ENCODE data around the gene SEMG1. TPM values are rescaled to one million over a fixed set of nuclear protein-coding genes. Genes with fewer than 3 reads are reported as not detected.

SEMG1 gene
- total RNA-seq, 1 donor from 2014 or later, result not detected

DNA sequence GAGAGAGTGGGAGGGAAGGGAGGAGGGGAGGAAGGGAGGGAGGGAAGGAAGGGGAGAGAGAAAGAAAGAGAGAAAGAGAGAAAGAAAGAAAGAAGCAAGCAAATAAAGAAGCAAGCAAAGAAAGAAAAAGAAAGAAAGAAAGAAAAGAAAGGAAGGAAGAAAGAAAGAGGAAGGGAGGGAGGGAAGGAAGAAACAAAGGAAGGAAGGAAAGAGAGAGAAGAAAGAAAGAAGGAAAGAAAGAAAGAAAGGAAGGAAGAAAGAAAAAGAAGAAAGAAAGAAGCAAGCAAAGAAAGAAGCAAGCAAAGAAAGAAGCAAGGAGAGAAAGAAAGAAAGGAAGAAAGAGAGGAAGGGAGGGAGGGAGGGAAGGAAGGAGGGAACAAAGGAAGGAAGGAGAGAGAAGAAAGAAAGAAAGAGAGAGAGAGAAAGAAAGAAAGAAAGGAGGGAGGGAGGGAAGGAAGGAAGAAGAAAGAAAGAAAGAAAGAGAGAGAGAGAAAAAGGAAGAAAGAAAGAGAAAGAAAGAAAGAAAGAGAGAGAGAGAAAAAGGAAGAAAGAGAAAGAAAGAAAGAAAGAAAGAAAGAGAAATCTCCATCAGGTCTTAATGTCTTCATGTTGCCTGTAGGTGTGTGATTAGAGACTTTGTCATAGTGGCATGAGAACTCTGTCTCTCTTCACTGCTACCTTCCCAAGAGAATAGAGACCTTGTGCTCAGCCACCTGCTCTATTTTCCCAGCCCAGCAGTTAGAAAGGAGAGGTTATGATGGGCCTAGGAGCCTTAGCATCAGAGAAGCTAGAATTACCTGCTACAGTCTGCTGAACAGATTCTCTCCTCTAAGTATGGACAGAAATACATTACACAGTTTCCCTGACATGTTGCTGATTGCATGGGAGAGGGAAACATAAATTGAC lies 5.0 kb downstream of the SEMG1 start:
- intact Hi-C loops (cut with DNase I), result no loop called here
- H3K4me3 ChIP-seq, result no peak overlapping the region

DNA sequence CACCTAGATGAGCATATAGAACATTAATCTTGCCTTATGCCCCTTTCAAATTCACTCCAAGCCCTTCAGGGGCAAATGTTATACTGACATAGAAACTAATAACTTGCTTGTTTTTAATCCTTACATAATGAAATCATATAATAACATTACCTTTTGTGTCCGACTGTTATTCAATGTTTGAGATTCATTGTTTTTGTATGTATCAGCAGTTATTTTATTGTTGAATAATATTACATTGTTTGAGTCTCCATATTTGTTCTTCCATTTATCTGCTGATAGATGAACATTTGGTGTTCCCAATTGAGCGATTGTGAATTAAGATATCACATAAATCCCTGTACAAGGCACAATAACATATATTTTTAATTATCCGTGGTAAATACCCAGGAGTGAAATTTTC lies 6.0 kb downstream of the SEMG1 start:
- H3K9me3 ChIP-seq, result no peaks in the 10 kb centered on the region
- no peak overlapping the region for H3K4me3 ChIP-seq
- H3K36me3 ChIP-seq, result no peaks in the 10 kb centered on the region
- TF ChIP-seq, protein P1, sequence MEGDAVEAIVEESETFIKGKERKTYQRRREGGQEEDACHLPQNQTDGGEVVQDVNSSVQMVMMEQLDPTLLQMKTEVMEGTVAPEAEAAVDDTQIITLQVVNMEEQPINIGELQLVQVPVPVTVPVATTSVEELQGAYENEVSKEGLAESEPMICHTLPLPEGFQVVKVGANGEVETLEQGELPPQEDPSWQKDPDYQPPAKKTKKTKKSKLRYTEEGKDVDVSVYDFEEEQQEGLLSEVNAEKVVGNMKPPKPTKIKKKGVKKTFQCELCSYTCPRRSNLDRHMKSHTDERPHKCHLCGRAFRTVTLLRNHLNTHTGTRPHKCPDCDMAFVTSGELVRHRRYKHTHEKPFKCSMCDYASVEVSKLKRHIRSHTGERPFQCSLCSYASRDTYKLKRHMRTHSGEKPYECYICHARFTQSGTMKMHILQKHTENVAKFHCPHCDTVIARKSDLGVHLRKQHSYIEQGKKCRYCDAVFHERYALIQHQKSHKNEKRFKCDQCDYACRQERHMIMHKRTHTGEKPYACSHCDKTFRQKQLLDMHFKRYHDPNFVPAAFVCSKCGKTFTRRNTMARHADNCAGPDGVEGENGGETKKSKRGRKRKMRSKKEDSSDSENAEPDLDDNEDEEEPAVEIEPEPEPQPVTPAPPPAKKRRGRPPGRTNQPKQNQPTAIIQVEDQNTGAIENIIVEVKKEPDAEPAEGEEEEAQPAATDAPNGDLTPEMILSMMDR (IDR thresholded peaks at IDR 0.05), result no peak
- H3K27ac ChIP-seq, result no peak overlapping the region
- intact Hi-C loops (cut with DNase I), result no loop called here
- H3K4me1 ChIP-seq, result no peaks in the 10 kb centered on the region
- no peak for DNase-seq (ENCODE audit: low spot score in 2 of 2)
- no peaks in the 10 kb centered on the region for H3K27me3 ChIP-seq

More for the DNA sequence above, 5.0 kb downstream of the SEMG1 start:
- H3K27me3 ChIP-seq, result no peaks in the 10 kb centered on the region
- no peaks in the 10 kb centered on the region for H3K4me1 ChIP-seq
- H3K27ac ChIP-seq, result no peak overlapping the region
- DNase-seq (ENCODE audit: low spot score in 2 of 2), result no peak
- TF ChIP-seq, protein P1 (IDR thresholded peaks at IDR 0.05), result no peak
- H3K9me3 ChIP-seq, result no peaks in the 10 kb centered on the region
- H3K36me3 ChIP-seq, result no peaks in the 10 kb centered on the region

DNA sequence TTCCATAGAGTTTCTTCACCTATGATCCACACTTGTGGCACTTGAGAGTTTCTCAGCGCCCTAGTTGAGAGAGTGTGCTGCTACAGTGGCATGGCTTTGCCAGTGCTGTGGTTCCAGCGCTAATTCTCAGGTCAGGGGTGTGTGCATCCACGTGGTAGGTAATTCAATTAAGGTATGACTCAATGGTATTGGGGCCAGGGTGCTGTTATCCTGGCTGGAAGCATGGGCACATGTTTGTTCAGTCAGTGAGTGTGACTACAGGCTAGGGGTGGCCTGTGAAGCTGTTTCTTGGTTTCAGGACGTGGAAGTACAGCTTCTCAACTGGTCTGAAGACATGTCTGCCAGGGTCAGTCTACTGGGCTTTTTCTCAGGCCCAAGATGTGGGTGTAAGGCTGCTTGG lies 11.3 kb downstream of the SEMG1 start:
- no peaks in the 10 kb centered on the region for H3K27me3 ChIP-seq
- no peaks in the 10 kb centered on the region for H3K9me3 ChIP-seq
- no peaks in the 10 kb centered on the region for H3K36me3 ChIP-seq
- H3K4me3 ChIP-seq, result no peak overlapping the region
- H3K27ac ChIP-seq, result no peak overlapping the region
- TF ChIP-seq, protein P1 (IDR thresholded peaks at IDR 0.05), result no peak
- DNase-seq (ENCODE audit: low spot score in 2 of 2), result no peak
- intact Hi-C loops (cut with DNase I), result no loop called here
- no peaks in the 10 kb centered on the region for H3K4me1 ChIP-seq

DNA sequence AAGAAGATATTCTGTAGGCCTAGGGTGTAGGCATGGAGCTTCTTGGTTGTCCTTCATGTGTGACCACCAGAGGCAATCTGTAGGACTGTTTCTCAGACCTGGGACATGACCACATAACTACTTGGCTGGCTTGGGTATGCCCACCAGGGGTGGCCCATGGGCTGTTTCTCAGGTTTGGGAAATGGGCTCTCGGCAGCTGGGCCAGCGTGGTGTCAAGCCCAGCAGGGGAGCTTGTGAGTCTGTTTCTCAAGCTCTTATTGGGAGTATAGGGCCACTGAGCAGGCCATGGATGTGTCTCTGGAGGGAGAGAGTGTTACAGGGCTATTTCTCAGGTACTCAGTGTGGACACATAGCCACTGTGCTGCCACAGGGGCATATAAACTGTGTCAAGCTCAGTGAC lies 11.8 kb downstream of the SEMG1 start:
- Histone ChIP-seq H3K27me3 (no peaks in the 10 kb centered on the region), H3K4me3 (no peak overlapping the region), H3K4me1 (no peaks in the 10 kb centered on the region), H3K27ac (no peak overlapping the region), H3K9me3 (no peaks in the 10 kb centered on the region), H3K36me3 (no peaks in the 10 kb centered on the region)
- intact Hi-C loops (cut with DNase I), result no loop called here
- DNase-seq (ENCODE audit: low spot score in 2 of 2), result no peak
- TF ChIP-seq, protein P1 (IDR thresholded peaks at IDR 0.05), result no peak

DNA sequence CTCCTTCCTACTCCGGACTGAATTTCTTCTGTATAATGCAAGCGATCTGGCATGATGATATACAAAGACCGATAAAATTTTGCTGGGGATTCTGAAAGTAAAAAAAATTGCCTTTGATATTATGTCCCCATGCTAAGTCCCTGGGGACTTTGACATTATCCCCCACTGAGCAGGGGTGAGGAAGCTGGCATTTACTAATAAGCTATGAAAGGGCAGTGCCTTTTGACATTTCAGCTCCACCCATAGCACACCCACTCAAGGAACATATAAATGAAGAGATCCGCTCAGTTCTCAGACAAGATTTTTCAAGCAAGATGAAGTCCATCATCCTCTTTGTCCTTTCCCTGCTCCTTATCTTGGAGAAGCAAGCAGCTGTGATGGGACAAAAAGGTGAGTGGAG lies 14.2 kb downstream of the SEMG1 start, which contains the start of gene SEMG2:
TSS of gene SEMG2 (plus strand) at position 298 of the 400 bp plus-strand sequence. CDS start at position 315, 17 bp downstream.
- intact Hi-C loops (cut with DNase I), result no loop called here
- H3K4me1 ChIP-seq, result no peaks in the 10 kb centered on the region
- no peak within 1 kb of the TSS for H3K4me3 ChIP-seq
- no peak for DNase-seq (ENCODE audit: low spot score in 2 of 2)
- no peak within 1 kb of the TSS for H3K27ac ChIP-seq
- no peaks in the 10 kb centered on the region for H3K27me3 ChIP-seq
- H3K36me3 ChIP-seq, result no peaks in the 10 kb centered on the region
- no peaks in the 10 kb centered on the region for H3K9me3 ChIP-seq
- TF ChIP-seq, protein P1 (IDR thresholded peaks at IDR 0.05), result no peak

All from ascending aorta (tissue), 2 donors.